ENCODE measurements around the gene MXD1.

DNA sequence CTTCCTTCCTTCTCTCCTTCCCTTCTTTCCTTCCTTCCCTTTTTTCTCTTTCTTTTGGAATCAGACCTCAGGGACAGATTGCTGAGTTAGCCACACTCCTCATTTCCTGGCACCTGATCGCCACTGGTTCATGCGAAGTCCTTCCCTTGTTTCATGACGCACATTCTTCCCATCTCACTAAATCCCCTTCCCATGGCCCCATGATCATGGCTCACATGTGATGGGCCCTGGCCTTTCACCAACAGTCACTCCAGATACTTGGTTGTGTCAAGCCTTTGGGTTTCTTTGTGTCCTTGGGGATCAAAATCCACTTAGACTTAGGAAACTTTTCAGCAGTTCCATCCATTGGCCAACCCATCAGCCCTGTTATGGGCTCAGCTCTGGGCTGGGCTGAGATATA lies 70.3 kb downstream of the MXD1 start:
- TF ChIP-seq KDM1A (IDR thresholded peaks at IDR 0.05) (no peak), HMG20B (CRISPR knock-in tag; IDR thresholded peaks at IDR 0.05) (no peak), SRSF3 (IDR thresholded peaks at IDR 0.05; ENCODE audit: insufficient read depth, low read length) (no peak), CCAR2 (IDR thresholded peaks at IDR 0.05; ENCODE audit: low read depth, low read length) (no peak), TAF1 (IDR thresholded peaks at IDR 0.05; ENCODE audit: control insufficient read depth, extremely low read depth, insufficient read depth, low read length, severe bottlenecking) (no peak), POLR2A (conservative IDR thresholded peaks at IDR 0.05) (no peak), EGR1 (conservative IDR thresholded peaks at IDR 0.05) (no peak)
- TF ChIP-seq, protein P1, sequence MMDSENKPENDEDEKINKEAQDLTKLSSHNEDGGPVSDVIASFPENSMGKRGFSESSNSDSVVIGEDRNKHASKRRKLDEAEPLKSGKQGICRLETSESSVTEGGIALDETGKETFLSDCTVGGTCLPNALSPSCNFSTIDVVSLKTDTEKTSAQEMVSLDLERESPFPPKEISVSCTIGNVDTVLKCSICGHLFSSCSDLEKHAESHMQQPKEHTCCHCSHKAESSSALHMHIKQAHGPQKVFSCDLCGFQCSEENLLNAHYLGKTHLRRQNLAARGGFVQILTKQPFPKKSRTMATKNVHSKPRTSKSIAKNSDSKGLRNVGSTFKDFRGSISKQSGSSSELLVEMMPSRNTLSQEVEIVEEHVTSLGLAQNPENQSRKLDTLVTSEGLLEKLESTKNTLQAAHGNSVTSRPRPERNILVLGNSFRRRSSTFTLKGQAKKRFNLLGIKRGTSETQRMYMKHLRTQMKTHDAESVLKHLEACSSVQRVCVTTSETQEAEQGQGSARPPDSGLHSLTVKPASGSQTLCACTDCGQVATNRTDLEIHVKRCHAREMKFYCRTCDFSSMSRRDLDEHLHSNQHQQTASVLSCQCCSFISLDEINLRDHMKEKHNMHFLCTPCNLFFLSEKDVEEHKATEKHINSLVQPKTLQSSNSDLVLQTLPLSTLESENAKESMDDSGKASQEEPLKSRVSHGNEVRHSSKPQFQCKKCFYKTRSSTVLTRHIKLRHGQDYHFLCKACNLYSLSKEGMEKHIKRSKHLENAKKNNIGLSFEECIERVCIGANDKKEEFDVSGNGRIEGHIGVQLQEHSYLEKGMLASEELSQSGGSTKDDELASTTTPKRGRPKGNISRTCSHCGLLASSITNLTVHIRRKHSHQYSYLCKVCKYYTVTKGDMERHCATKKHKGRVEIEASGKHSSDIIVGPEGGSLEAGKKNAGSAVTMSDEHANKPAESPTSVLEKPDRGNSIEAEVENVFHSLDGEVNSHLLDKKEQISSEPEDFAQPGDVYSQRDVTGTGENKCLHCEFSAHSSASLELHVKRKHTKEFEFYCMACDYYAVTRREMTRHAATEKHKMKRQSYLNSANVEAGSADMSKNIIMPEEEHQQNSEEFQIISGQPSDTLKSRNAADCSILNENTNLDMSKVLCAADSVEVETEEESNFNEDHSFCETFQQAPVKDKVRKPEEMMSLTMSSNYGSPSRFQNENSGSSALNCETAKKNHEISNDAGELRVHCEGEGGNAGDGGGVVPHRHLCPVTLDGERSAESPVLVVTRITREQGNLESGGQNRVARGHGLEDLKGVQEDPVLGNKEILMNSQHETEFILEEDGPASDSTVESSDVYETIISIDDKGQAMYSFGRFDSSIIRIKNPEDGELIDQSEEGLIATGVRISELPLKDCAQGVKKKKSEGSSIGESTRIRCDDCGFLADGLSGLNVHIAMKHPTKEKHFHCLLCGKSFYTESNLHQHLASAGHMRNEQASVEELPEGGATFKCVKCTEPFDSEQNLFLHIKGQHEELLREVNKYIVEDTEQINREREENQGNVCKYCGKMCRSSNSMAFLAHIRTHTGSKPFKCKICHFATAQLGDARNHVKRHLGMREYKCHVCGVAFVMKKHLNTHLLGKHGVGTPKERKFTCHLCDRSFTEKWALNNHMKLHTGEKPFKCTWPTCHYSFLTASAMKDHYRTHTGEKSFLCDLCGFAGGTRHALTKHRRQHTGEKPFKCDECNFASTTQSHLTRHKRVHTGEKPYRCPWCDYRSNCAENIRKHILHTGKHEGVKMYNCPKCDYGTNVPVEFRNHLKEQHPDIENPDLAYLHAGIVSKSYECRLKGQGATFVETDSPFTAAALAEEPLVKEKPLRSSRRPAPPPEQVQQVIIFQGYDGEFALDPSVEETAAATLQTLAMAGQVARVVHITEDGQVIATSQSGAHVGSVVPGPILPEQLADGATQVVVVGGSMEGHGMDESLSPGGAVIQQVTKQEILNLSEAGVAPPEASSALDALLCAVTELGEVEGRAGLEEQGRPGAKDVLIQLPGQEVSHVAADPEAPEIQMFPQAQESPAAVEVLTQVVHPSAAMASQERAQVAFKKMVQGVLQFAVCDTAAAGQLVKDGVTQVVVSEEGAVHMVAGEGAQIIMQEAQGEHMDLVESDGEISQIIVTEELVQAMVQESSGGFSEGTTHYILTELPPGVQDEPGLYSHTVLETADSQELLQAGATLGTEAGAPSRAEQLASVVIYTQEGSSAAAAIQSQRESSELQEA (IDR thresholded peaks at IDR 0.05; ENCODE audit: low read depth), result no peak
- TF ChIP-seq, protein P2, sequence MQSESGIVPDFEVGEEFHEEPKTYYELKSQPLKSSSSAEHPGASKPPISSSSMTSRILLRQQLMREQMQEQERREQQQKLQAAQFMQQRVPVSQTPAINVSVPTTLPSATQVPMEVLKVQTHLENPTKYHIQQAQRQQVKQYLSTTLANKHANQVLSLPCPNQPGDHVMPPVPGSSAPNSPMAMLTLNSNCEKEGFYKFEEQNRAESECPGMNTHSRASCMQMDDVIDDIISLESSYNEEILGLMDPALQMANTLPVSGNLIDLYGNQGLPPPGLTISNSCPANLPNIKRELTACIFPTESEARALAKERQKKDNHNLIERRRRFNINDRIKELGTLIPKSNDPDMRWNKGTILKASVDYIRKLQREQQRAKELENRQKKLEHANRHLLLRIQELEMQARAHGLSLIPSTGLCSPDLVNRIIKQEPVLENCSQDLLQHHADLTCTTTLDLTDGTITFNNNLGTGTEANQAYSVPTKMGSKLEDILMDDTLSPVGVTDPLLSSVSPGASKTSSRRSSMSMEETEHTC (IDR thresholded peaks at IDR 0.05), result no peak
- TF ChIP-seq, protein P3, sequence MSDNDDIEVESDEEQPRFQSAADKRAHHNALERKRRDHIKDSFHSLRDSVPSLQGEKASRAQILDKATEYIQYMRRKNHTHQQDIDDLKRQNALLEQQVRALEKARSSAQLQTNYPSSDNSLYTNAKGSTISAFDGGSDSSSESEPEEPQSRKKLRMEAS (CRISPR knock-in tag; IDR thresholded peaks at IDR 0.05), result no peak

Measured in K562 (cell line).